ENCODE measurements around the gene RPL18. TPM values are rescaled to one million over a fixed set of nuclear protein-coding genes. Genes with fewer than 3 reads are reported as not detected.
"Not testable (repeated sequence)": the region's sequence is repeated elsewhere in the genome, so short reads cannot be mapped to it uniquely, and the experiment has no call there.

The RPL18 gene
- total RNA-seq, 1 experiment from 2014 or later: 1,618 TPM

DNA sequence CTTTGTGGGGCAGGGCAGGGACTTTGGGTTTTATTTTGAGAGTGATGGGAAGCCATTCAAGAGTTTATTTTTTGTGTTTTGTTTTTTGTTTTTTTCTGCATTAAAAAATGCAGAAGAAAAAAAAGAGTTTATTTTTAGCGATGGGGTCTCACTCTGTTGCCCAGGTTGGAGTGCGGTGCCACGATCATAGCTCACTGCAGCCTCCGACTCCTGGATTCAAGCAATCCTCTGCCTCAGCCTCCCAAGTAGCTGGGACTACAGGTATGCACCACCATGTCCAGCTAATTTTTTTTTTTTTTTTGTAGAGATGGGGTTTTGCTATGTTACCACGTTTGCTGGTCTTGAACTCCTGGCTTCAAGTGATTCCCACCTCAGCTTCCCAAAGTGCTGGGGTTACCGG, 39.5 kb upstream of the RPL18 start:
- POLR2A ChIA-PET (ENCODE audit: unreplicated experiment): interaction anchor here (0.5 kb wide), 1 partner anchor 62 kb away, joined by 3 read pairs; no protein-coding TSS in a partner anchor
- H3K9me2 ChIP-seq (ENCODE audit: insufficient read depth): no peaks in the 10 kb centered on the region
- TF ChIP-seq, protein P1, sequence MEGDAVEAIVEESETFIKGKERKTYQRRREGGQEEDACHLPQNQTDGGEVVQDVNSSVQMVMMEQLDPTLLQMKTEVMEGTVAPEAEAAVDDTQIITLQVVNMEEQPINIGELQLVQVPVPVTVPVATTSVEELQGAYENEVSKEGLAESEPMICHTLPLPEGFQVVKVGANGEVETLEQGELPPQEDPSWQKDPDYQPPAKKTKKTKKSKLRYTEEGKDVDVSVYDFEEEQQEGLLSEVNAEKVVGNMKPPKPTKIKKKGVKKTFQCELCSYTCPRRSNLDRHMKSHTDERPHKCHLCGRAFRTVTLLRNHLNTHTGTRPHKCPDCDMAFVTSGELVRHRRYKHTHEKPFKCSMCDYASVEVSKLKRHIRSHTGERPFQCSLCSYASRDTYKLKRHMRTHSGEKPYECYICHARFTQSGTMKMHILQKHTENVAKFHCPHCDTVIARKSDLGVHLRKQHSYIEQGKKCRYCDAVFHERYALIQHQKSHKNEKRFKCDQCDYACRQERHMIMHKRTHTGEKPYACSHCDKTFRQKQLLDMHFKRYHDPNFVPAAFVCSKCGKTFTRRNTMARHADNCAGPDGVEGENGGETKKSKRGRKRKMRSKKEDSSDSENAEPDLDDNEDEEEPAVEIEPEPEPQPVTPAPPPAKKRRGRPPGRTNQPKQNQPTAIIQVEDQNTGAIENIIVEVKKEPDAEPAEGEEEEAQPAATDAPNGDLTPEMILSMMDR (conservative IDR thresholded peaks at IDR 0.05): no peak
- no peak for TF ChIP-seq EZH2 (IDR thresholded peaks at IDR 0.05; ENCODE audit: low read depth)
- H3K9me3 ChIP-seq (ENCODE audit: insufficient read depth, low read depth): no peaks in the 10 kb centered on the region
- H3K4me1 ChIP-seq (replicated peaks; ENCODE audit: insufficient read depth): peaks cover 5% of the 10 kb centered on the region; the same call in 1 of the 2 replicates
- no peak overlapping the region for H2AFZ ChIP-seq
- no peaks in the 10 kb centered on the region for H3K27me3 ChIP-seq (ENCODE audit: insufficient read depth, low read depth)
- no TSS peak for BruUV-seq (replicated peaks)
- H3K4me3 ChIP-seq: no peak overlapping the region
- H3F3A ChIP-seq (ENCODE audit: insufficient read depth, low read depth): peaks cover 14% of the 10 kb centered on the region
- H3K79me2 ChIP-seq (ENCODE audit: low read depth): no peaks in the 10 kb centered on the region
- H3K4me2 ChIP-seq: no peak overlapping the region
- no peaks in the 10 kb centered on the region for H4K20me1 ChIP-seq (ENCODE audit: insufficient read depth)
- intact Hi-C loops (cut with micrococcal nuclease; ENCODE audit: unreplicated experiment): no loop called here
- H3K27ac ChIP-seq: no peak overlapping the region
- H3K36me3 ChIP-seq (ENCODE audit: low read depth): no peaks in the 10 kb centered on the region
- CTCF ChIA-PET: interaction anchor here (0.6 kb wide), 2 partner anchors 184 to 540 kb away, joined by 3 to 6 read pairs; no protein-coding TSS in a partner anchor
- no peak for DNase-seq

DNA sequence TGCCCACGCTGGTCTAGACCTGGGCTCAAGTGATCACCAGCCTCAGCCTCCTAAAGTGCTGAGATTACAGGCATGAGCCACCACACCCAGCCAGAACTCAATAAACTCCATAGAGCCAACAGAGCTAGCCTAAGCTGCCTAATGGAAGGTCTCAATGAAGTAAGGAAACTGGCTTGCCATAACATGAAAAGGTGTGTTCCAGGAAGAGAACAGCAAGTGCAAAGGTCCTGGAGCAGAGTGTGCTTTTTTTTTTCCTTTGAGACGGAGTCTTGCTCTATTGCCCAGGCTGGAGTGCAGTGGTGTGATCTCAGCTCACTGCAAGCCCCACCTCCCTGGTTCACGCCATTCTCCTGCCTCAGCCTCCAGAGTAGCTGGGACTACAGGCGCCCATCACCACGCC, 38.9 kb upstream of the RPL18 start:
- H3K36me3 ChIP-seq (ENCODE audit: low read depth); intact Hi-C loops (cut with micrococcal nuclease; ENCODE audit: unreplicated experiment); H2AFZ ChIP-seq; H3K4me1 ChIP-seq (replicated peaks; ENCODE audit: insufficient read depth); DNase-seq; H3K27me3 ChIP-seq (ENCODE audit: insufficient read depth, low read depth); H3K79me2 ChIP-seq (ENCODE audit: low read depth); H3K9me3 ChIP-seq (ENCODE audit: insufficient read depth, low read depth); H3K27ac ChIP-seq; H3K9me2 ChIP-seq (ENCODE audit: insufficient read depth); H4K20me1 ChIP-seq (ENCODE audit: insufficient read depth); H3K4me2 ChIP-seq; H3K4me3 ChIP-seq; BruUV-seq (replicated peaks): not testable (repeated sequence)
- peaks cover 14% of the 10 kb centered on the region for H3F3A ChIP-seq (ENCODE audit: insufficient read depth, low read depth)
- ChIA-PET CTCF (interaction anchor here (0.6 to 0.7 kb wide), 2 partner anchors 9 to 17 kb away, joined by 3 to 5 read pairs; no protein-coding TSS in a partner anchor), POLR2A (ENCODE audit: unreplicated experiment) (interaction anchor here (0.6 kb wide), 1 partner anchor 700 kb away, joined by 15 read pairs; no protein-coding TSS in a partner anchor)

DNA sequence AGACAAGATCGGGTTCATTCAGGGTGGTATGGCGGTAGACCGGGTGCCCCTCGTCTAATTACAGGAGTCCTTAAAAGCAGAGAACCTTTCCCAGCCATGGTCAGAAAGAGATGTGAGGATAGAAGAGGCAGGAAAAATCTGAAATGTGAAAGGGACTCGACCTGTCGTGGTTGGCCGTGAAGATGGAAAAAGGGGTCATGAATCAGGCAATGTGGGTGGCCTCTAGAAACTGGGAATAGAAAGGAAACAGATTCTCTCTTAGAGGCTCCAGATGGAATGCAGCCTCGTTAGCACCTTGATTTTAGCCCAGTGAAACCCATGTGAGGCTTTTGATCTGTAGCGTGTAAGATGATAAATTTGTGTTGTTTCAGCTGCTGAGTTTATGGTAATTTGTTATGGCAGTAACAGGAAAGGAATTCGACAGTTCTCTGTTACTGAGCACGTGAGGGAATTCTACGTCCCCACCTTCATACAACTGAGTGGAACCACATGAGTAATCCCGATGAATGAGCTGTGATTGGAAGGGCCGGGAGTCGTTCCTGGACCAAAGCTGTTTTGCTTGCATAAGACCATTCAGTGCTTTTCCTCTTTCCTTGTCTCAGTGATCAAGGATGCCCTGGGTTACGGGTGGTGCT, 38.0 kb upstream of the RPL18 start:
- no peaks in the 10 kb centered on the region for H3K9me2 ChIP-seq (ENCODE audit: insufficient read depth)
- H3K79me2 ChIP-seq (ENCODE audit: low read depth): no peaks in the 10 kb centered on the region
- H3K9me3 ChIP-seq (ENCODE audit: insufficient read depth, low read depth): no peaks in the 10 kb centered on the region
- H3K36me3 ChIP-seq (ENCODE audit: low read depth): no peaks in the 10 kb centered on the region
- no peak overlapping the region for H2AFZ ChIP-seq
- peak in 1 of 2 experiments; percentile 70 for DNase-seq
- no peak overlapping the region for H3K4me3 ChIP-seq
- BruUV-seq (replicated peaks): no TSS peak
- peak overlapping the region; percentile 8; the same call in 1 of the 2 replicates for H3K4me2 ChIP-seq
- no peak for TF ChIP-seq EZH2 (IDR thresholded peaks at IDR 0.05; ENCODE audit: low read depth)
- TF ChIP-seq, protein P1 (conservative IDR thresholded peaks at IDR 0.05): no peak
- H3F3A ChIP-seq (ENCODE audit: insufficient read depth, low read depth): peaks cover 18% of the 10 kb centered on the region
- H3K4me1 ChIP-seq (replicated peaks; ENCODE audit: insufficient read depth): peaks cover 10% of the 10 kb centered on the region; the same call in 1 of the 2 replicates
- POLR2A ChIA-PET (ENCODE audit: unreplicated experiment): interaction anchor here (0.7 kb wide), 1 partner anchor 546 kb away, joined by 18 read pairs; the partner anchor contains the start of gene PLA2G4C
- CTCF ChIA-PET: interaction anchor here (0.6 to 0.7 kb wide), 2 partner anchors 8 to 17 kb away, joined by 3 to 5 read pairs; no protein-coding TSS in a partner anchor
- intact Hi-C loops (cut with micrococcal nuclease; ENCODE audit: unreplicated experiment): no loop called here
- no peaks in the 10 kb centered on the region for H3K27me3 ChIP-seq (ENCODE audit: insufficient read depth, low read depth)
- H4K20me1 ChIP-seq (ENCODE audit: insufficient read depth): no peaks in the 10 kb centered on the region
- no peak overlapping the region for H3K27ac ChIP-seq

Measured in PC-9 (cell line).